Hematopoietic multipotent progenitor cell treated with erythropoietin and hydrocortisone succinate and interleukin-3 and kit ligand, for 4 days (in vitro differentiated cells): ENCODE measurements around the gene PTGR3.

Source experiments
- DNase-seq: peaks from one replicate; pipeline ENCODE4 v3.0.0-alpha.2; 2015

The PTGR3 gene

GRCh38 chr18:75167759-75168618 is 41.0 kb downstream of the PTGR3 start:
- no peak for DNase-seq

GRCh38 chr18:75167137-75167536 is 41.8 kb downstream of the PTGR3 start:
- DNase-seq, result no peak

- no peak for DNase-seq
Observed at GRCh38 chr18:75165926-75166325, 43.0 kb downstream of the PTGR3 start.

- no peak for DNase-seq
Observed at GRCh38 chr18:75164479-75164878, 44.5 kb downstream of the PTGR3 start.

GRCh38 chr18:75163736-75164135 is 45.2 kb downstream of the PTGR3 start:
- no peak for DNase-seq

- DNase-seq, result no peak
Observed at GRCh38 chr18:75162978-75163377, 46.0 kb downstream of the PTGR3 start.

- no peak for DNase-seq
Observed at GRCh38 chr18:75162467-75162866, 46.5 kb downstream of the PTGR3 start.

- peak; percentile 88 for DNase-seq
Observed at GRCh38 chr18:75161256-75162028, 47.5 kb downstream of the PTGR3 start.

- DNase-seq, result no peak
Observed at GRCh38 chr18:75160364-75160763, 48.6 kb downstream of the PTGR3 start.

GRCh38 chr18:75159646-75160356 is 49.1 kb downstream of the PTGR3 start:
- DNase-seq, result no peak

GRCh38 chr18:75159238-75159518 is 49.8 kb downstream of the PTGR3 start:
- no peak for DNase-seq
